Endothelial cell of umbilical vein (primary cell): ENCODE measurements around the gene CUBN.
A peak's percentile ranks its signal among the peaks of the same experiment; 100 is the strongest.

Experiments used
- EZH2 ChIP-seq: IDR thresholded peaks from 2 replicates; pipeline ENCODE4 v1.6.1; 2012; ENCODE audit warnings: borderline replicate concordance, low read depth, mild to moderate bottlenecking, moderate library complexity, low read length, inconsistent platforms; ENCODE audit not compliant: severe bottlenecking
- FOS ChIP-seq: IDR thresholded peaks from 2 replicates; pipeline ENCODE4 v1.6.1; 2011; ENCODE audit warnings: mild to moderate bottlenecking, low read length, moderate library complexity, borderline replicate concordance; ENCODE audit not compliant: insufficient read depth
- GATA2 ChIP-seq: IDR thresholded peaks from 2 replicates; pipeline ENCODE4 v1.7.0; 2011; ENCODE audit warnings: low read depth, mild to moderate bottlenecking, moderate library complexity, mixed read lengths, low read length; ENCODE audit not compliant: insufficient read length, insufficient read depth
- JUN ChIP-seq: IDR thresholded peaks from 2 replicates; pipeline ENCODE4 v1.6.1; 2011; ENCODE audit warnings: borderline replicate concordance, low read depth; ENCODE audit not compliant: insufficient read length, insufficient read depth
- MYC ChIP-seq: IDR thresholded peaks from one replicate; pipeline ENCODE4 v1.6.1; 2011; ENCODE audit warnings: mild to moderate bottlenecking, low read depth, low read length
- POLR2A ChIP-seq: IDR thresholded peaks from 2 replicates; pipeline ENCODE4 v1.6.1; 2012; ENCODE audit warnings: low read depth, mild to moderate bottlenecking, control low read depth, low read length
- POLR2AphosphoS5 ChIP-seq: IDR thresholded peaks from 2 replicates; pipeline ENCODE4 v1.6.1; 2012; ENCODE audit warnings: low read depth, mild to moderate bottlenecking, control low read depth, low read length, moderate library complexity; ENCODE audit not compliant: insufficient read depth
- TF ChIP-seq, protein P1 (sequence below), 2 donors: IDR thresholded peaks; 1 replicate in 1 of 2; 2 replicates in 1 of 2; pipeline ENCODE4 v1.5.1; 2011; ENCODE audit warnings: low read length in 2 of 2, mild to moderate bottlenecking in 2 of 2, moderate library complexity in 2 of 2, control low read depth in 1 of 2, inconsistent platforms in 1 of 2, low read depth in 1 of 2; ENCODE audit not compliant: insufficient read depth in 1 of 2; ENCODE audit errors: extremely low read depth in 1 of 2
- TF ChIP-seq, protein P2 (sequence below): IDR thresholded peaks from 2 replicates; pipeline ENCODE4 v1.6.1; 2011; ENCODE audit not compliant: insufficient read depth, insufficient read length

DNA sequence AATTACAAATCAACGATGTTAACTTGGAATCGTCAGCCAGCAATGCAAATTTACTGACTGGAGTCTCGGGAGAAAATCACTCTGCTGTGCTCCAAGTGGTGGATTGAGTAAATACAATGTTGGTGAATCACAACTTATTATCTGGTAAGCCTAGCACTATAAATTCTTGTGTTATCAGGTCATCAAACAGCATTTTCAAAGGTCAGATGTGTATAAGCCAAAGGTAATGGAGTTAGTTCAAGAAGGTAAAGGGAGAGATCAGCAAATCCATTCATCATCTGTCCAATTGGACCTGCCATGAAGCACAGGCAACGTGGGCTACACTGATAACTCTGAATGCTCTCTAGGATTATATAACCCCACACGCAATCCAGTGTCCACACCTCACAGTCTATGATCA, 13.9 kb downstream of the CUBN start:
- TF ChIP-seq, protein P1, sequence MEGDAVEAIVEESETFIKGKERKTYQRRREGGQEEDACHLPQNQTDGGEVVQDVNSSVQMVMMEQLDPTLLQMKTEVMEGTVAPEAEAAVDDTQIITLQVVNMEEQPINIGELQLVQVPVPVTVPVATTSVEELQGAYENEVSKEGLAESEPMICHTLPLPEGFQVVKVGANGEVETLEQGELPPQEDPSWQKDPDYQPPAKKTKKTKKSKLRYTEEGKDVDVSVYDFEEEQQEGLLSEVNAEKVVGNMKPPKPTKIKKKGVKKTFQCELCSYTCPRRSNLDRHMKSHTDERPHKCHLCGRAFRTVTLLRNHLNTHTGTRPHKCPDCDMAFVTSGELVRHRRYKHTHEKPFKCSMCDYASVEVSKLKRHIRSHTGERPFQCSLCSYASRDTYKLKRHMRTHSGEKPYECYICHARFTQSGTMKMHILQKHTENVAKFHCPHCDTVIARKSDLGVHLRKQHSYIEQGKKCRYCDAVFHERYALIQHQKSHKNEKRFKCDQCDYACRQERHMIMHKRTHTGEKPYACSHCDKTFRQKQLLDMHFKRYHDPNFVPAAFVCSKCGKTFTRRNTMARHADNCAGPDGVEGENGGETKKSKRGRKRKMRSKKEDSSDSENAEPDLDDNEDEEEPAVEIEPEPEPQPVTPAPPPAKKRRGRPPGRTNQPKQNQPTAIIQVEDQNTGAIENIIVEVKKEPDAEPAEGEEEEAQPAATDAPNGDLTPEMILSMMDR (IDR thresholded peaks at IDR 0.05; ENCODE audit: extremely low read depth in 1 of 2, insufficient read depth in 1 of 2, low read depth in 1 of 2, low read length in 2 of 2): peak; percentile 7 to 14
- TF ChIP-seq POLR2A: no peak
- TF ChIP-seq EZH2: no peak
- TF ChIP-seq POLR2AphosphoS5: peak; percentile 43
- TF ChIP-seq JUN: peak; percentile 48
- TF ChIP-seq, protein P2, sequence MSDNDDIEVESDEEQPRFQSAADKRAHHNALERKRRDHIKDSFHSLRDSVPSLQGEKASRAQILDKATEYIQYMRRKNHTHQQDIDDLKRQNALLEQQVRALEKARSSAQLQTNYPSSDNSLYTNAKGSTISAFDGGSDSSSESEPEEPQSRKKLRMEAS: no peak
- peak; percentile 12 for TF ChIP-seq FOS
- TF ChIP-seq MYC: no peak
- TF ChIP-seq GATA2: peak; percentile 81
